Measurements from ENCODE around the gene MUC3A.

MUC3A gene

DNA sequence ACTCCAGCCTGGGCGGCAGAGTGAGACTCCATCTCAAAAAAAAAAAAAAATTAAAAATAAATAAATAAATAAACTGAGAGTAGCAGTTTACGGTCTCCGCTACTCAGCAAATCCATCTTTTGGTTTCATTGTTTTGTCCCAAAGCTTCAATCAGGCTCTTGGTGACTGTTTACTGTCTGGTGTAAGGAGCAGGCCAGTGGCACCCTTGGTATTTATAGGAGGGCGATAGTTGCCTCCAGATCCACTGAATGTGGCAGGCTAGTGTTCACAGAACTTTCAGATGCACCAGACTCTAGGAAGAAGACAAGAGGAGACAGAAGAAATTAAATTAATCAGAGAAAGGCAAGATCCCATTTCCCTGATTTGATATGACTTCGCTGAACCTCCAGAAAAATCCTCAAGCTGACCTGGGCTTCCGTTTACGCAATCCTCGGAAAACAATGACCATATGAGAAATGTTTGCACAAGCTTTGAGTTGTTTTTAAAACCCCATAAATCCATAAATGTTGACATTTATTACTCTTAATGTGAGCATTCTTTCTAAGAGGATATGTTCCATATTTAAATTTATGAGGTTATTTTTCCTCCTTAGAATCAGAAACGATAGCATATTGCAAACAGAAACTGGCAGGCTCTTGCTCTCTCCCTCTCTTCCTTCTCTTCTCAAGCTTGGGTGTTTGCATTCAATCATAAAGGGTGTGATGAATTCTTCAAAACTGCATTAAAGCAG lies 7.1 kb upstream of the MUC3A start:
- no peak overlapping the region for H3K4me3 ChIP-seq (ENCODE audit: low read depth, low read length)
- TF ChIP-seq, protein P1, sequence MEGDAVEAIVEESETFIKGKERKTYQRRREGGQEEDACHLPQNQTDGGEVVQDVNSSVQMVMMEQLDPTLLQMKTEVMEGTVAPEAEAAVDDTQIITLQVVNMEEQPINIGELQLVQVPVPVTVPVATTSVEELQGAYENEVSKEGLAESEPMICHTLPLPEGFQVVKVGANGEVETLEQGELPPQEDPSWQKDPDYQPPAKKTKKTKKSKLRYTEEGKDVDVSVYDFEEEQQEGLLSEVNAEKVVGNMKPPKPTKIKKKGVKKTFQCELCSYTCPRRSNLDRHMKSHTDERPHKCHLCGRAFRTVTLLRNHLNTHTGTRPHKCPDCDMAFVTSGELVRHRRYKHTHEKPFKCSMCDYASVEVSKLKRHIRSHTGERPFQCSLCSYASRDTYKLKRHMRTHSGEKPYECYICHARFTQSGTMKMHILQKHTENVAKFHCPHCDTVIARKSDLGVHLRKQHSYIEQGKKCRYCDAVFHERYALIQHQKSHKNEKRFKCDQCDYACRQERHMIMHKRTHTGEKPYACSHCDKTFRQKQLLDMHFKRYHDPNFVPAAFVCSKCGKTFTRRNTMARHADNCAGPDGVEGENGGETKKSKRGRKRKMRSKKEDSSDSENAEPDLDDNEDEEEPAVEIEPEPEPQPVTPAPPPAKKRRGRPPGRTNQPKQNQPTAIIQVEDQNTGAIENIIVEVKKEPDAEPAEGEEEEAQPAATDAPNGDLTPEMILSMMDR (IDR thresholded peaks at IDR 0.05; ENCODE audit: low read depth, low read length, missing control alignments) = no peak
- no peak for DNase-seq (ENCODE audit: low read depth)
- in situ Hi-C loops (cut with HindIII; ENCODE audit: low sequenced_read_pairs) = loop anchor here (10.0 kb wide), 1 partner anchor 57 kb away; the partner anchor contains the start of gene UFSP1

DNA sequence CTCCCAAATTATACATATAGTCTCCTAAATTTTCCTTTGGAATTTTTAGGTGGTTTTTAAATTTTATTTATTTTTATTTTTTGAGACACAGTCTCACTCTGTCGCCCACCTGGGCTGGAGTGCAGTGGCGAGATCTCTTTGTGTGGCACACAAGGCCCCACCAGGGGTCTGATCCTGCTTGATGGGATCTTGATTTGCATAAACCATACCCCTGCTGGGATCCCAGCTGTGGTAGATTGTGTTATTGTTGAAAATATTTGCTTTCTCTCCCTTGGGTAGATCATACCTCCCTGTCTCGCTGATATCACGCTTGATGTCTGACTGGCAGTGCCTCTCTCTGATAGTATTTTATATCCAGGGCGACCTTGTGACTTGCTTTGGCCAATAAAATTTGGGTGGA lies 5.6 kb upstream of the MUC3A start:
- TF ChIP-seq, protein P1 (IDR thresholded peaks at IDR 0.05; ENCODE audit: low read depth, low read length, missing control alignments) = no peak
- no peak overlapping the region for H3K4me3 ChIP-seq (ENCODE audit: low read depth, low read length)
- in situ Hi-C loops (cut with HindIII; ENCODE audit: low sequenced_read_pairs) = loop anchor here (10.0 kb wide), 1 partner anchor 59 kb away; the partner anchor contains the start of gene UFSP1
- no peak for DNase-seq (ENCODE audit: low read depth)

DNA sequence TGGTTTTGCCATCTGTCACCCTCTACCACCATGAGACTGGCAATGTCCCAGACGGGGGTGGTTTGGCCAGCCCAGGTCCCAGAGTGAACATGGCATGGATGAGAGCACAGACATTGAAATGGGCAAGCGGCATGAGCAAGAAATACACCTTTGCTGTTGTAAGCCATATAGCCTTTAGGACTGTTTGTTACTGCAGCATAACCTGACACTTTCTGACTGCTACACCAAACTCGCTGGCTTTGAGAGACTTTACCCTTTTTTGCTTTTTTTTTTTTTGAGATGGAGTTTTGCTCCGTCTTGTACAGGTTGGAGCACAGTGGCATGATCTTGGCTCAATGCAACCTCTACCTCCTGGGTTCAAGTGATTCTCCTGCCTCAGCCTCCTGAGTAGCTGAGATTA lies 5.2 kb upstream of the MUC3A start:
- no peak overlapping the region for H3K4me3 ChIP-seq (ENCODE audit: low read depth, low read length)
- no peak for DNase-seq (ENCODE audit: low read depth)
- in situ Hi-C loops (cut with HindIII; ENCODE audit: low sequenced_read_pairs) = loop anchor here (10.0 kb wide), 1 partner anchor 59 kb away; the partner anchor contains the start of gene UFSP1
- TF ChIP-seq, protein P1 (IDR thresholded peaks at IDR 0.05; ENCODE audit: low read depth, low read length, missing control alignments) = no peak

DNA sequence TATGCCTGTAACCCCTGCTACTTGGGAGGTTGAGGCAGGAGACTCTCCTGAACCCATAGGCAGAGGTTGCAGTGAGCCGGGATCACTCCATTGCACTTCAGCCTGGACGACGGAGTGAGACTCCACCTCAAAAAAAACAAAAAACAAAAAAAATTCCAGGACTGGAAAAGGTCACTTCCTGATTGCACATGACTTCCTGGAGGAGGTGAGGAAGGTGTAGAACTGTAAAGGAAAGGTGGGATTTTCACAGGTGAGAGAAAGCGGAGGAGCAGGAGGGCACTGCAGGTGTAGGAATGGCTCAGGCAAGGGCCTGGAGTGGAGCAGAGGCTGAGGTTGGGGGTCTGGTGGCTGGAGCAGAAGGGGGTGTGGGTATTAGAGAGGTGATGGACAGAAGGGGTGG lies 3.2 kb upstream of the MUC3A start:
- H3K4me3 ChIP-seq (ENCODE audit: low read depth, low read length) = no peak overlapping the region
- in situ Hi-C loops (cut with HindIII; ENCODE audit: low sequenced_read_pairs) = loop anchor here (10.0 kb wide), 1 partner anchor 61 kb away; the partner anchor contains the start of gene UFSP1
- no peak for DNase-seq (ENCODE audit: low read depth)

DNA sequence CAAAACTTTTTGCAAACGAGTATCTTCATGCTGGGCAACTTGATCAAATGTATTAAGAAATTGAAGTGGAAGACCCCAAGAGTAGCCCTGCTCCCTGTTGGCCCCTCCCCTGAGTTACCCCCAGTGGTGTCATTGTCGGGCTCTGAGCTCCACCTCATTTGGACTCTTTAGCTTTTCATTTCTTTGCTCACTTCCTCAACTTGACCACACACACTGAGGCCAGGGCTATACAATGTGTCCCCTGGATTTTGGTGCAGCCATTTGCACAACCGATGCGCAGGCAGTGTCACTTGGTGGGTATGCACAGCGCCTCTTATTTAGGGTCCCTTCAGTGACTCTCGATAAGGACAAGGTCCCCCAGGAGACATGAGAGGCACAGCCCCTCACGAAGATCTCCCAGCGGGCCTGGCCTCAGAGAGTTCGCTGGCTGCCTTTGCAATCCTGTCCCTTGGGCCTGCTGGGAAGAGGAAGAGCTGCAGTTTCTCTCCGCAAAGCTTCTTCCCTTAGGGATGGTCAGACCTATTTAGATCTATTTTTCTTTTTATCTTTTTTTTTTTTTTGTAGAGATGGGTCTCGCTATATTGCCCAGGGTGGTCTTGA lies 2.5 kb upstream of the MUC3A start:
- TF ChIP-seq, protein P1 (IDR thresholded peaks at IDR 0.05; ENCODE audit: low read depth, low read length, missing control alignments) = no peak
- in situ Hi-C loops (cut with HindIII; ENCODE audit: low sequenced_read_pairs) = loop anchor here (10.0 kb wide), 1 partner anchor 62 kb away; the partner anchor contains the start of gene UFSP1
- no peak for DNase-seq (ENCODE audit: low read depth)

More for the DNA sequence above, 3.2 kb upstream of the MUC3A start:
- TF ChIP-seq, protein P1 (IDR thresholded peaks at IDR 0.05; ENCODE audit: low read depth, low read length, missing control alignments) = no peak

DNA sequence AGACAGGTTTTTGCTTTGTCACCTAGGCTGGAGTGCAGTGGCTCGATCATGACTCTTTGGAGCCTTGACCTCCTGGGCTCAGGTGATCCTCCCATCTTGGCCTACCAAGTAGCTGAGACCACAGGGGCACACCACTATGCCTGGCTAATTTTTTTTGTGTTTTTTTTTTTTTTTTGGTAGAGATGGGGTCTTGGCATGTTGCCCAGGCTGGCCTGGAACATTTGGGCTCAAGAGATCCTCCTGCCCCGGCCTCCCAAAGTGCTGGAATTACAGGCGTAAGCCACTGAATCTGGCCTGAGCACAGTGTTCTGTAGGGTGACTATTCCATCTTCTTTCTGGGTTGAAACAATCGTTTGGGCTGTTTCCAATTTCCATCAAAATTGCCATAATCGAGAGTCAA lies 1.5 kb upstream of the MUC3A start:
- TF ChIP-seq, protein P1 (IDR thresholded peaks at IDR 0.05; ENCODE audit: low read depth, low read length, missing control alignments) = no peak
- DNase-seq (ENCODE audit: low read depth) = no peak
- no peak overlapping the region for H3K4me3 ChIP-seq (ENCODE audit: low read depth, low read length)
- in situ Hi-C loops (cut with HindIII; ENCODE audit: low sequenced_read_pairs) = loop anchor here (10.0 kb wide), 1 partner anchor 63 kb away; the partner anchor contains the start of gene UFSP1

More for the DNA sequence above, 2.5 kb upstream of the MUC3A start:
- no peak overlapping the region for H3K4me3 ChIP-seq (ENCODE audit: low read depth, low read length)
